OCI-LY7 (cell line): ENCODE measurements around the gene GPRC6A.

Source experiments
- CTCF ChIP-seq: fragments of 200-600 bp; sonication (generic); conservative IDR thresholded peaks from 2 replicates; pipeline ENCODE4 v1.5.1; 2014; ENCODE audit warnings: mild to moderate bottlenecking, antibody characterized with exemption, low read length, moderate library complexity, mixed read lengths
- EZH2phosphoT487 ChIP-seq: fragments of 200-600 bp; sonication (generic); IDR thresholded peaks from 2 replicates; pipeline ENCODE4 v1.6.1; 2018; ENCODE audit warnings: low read depth, borderline replicate concordance, mild to moderate bottlenecking, mixed run types, antibody characterized with exemption, low read length, moderate library complexity, mixed read lengths

GRCh38 chr6:116866281-116866871 is 37.5 kb upstream of the GPRC6A start:
- TF ChIP-seq CTCF (no peak), EZH2phosphoT487 (no peak)
